Measurements from ENCODE around the gene DYSF.
"Not testable (repeated sequence)": the region's sequence is repeated elsewhere in the genome, so short reads cannot be mapped to it uniquely, and the experiment has no call there.

The DYSF gene

DNA sequence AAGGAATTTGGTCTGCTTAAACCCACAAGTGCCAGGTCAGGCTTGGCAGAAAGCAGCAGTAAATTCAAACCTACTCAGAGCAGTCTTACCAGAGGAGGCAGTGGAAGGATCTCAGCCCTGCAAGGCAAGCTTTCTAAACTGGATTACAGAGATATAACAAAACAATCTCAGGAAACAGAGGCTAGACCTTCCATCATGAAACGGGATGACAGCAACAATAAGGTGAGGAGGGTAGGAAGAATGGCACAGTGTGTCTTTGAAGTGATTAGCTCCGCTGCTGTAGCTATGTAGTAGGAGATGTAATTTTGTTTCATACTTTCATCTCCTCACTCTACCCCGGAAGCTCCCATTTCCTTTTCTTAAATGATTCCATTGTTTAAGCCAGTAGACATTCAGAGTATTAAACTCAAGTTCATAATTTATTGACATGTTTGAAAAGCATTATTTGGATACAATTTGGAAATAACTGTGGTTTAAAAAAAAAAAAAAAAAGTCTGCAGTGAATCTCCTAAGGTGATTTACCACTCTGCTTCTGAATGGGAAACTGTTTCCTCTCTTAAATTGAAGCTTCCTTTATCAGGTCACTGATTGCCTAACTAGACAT lies 29.4 kb upstream of the DYSF start:
- Histone ChIP-seq H3K4me1 (ENCODE audit: low read length) (no peaks in the 10 kb centered on the region), H3K27me3 (ENCODE audit: low read depth, low read length) (no peaks in the 10 kb centered on the region), H4K20me1 (ENCODE audit: insufficient read depth, low read length) (no peaks in the 10 kb centered on the region), H3K36me3 (replicated peaks; ENCODE audit: low read depth, low read length) (peaks cover 55% of the 10 kb centered on the region), H3K4me2 (ENCODE audit: low read length) (no peak overlapping the region), H3K9me3 (ENCODE audit: insufficient read depth, low read length) (no peaks in the 10 kb centered on the region), H2AFZ (ENCODE audit: low read depth, low read length) (no peak overlapping the region), H3K4me3 (ENCODE audit: low read length) (no peak overlapping the region), H3K79me2 (ENCODE audit: low read length) (no peaks in the 10 kb centered on the region), H3K27ac (ENCODE audit: low read length) (no peak overlapping the region), H3K9ac (ENCODE audit: low read length) (no peak overlapping the region)
- no peak for TF ChIP-seq EZH2phosphoT487 (IDR thresholded peaks at IDR 0.05; ENCODE audit: low read depth)
- no peak for TF ChIP-seq CTCF (IDR thresholded peaks at IDR 0.05; ENCODE audit: low read depth, low read length)

GRCh38 chr2:71426721-71427120 lies 26.6 kb upstream of the DYSF start:
- TF ChIP-seq EZH2phosphoT487 (IDR thresholded peaks at IDR 0.05; ENCODE audit: low read depth) = no peak
- TF ChIP-seq CTCF (IDR thresholded peaks at IDR 0.05; ENCODE audit: low read depth, low read length) = no peak
- Histone ChIP-seq H3K4me3 (ENCODE audit: low read length) (no peak overlapping the region), H3K9me3 (ENCODE audit: insufficient read depth, low read length) (no peaks in the 10 kb centered on the region), H4K20me1 (ENCODE audit: insufficient read depth, low read length) (no peaks in the 10 kb centered on the region), H2AFZ (ENCODE audit: low read depth, low read length) (no peak overlapping the region), H3K27me3 (ENCODE audit: low read depth, low read length) (no peaks in the 10 kb centered on the region), H3K4me1 (ENCODE audit: low read length) (no peaks in the 10 kb centered on the region), H3K79me2 (ENCODE audit: low read length) (no peaks in the 10 kb centered on the region), H3K9ac (ENCODE audit: low read length) (no peak overlapping the region), H3K27ac (ENCODE audit: low read length) (no peak overlapping the region), H3K4me2 (ENCODE audit: low read length) (no peak overlapping the region), H3K36me3 (replicated peaks; ENCODE audit: low read depth, low read length) (peaks cover 61% of the 10 kb centered on the region)

DNA sequence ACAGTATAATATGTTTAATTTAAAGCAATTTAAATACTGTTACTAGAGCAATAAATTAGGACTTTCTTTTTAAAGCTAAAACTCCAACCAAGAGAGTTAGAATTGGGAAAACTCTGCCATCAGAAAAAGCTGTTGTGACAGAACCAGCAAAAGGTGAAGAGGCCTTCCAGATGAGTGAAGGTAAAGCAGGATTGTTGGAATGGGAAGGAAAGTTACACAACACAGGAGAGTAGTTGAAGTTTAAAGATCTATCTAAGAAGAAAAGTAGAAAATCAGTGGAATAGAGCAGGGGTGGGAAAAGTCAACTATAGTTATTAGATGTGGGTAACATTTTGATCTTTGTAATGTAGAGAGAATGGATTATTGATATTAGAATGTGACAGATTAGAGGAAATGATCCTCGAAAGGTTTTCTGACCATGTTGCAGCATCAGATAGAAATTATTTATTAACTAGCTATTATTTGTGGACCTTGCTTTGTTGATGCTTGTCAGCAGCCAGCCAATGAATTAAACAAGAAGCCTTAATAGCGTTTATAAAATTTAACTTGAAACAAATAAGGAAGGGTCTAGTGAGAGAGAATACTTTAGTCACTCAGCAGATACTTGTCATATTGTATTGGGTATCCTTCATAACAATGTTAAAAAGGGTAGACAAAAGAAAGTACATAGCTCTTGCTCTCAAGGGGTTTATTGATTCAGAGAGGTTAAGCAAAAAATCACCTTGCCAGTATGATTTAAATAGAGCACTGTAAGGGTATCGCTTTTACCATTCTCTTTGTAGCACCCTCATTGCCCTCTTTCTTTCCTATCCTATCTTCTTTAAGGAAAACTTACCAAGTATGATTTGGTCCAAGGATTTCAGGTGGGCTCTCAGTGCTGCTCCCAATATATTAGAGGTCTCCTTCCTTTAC lies 24.6 kb upstream of the DYSF start:
- Histone ChIP-seq H2AFZ (ENCODE audit: low read depth, low read length) (no peak overlapping the region), H3K4me3 (ENCODE audit: low read length) (no peak overlapping the region), H3K36me3 (replicated peaks; ENCODE audit: low read depth, low read length) (peaks cover 57% of the 10 kb centered on the region), H3K4me2 (ENCODE audit: low read length) (no peak overlapping the region), H4K20me1 (ENCODE audit: insufficient read depth, low read length) (no peaks in the 10 kb centered on the region), H3K79me2 (ENCODE audit: low read length) (no peaks in the 10 kb centered on the region), H3K4me1 (ENCODE audit: low read length) (no peaks in the 10 kb centered on the region), H3K9me3 (ENCODE audit: insufficient read depth, low read length) (no peaks in the 10 kb centered on the region), H3K27ac (ENCODE audit: low read length) (no peak overlapping the region), H3K27me3 (ENCODE audit: low read depth, low read length) (no peaks in the 10 kb centered on the region), H3K9ac (ENCODE audit: low read length) (no peak overlapping the region)
- TF ChIP-seq CTCF (IDR thresholded peaks at IDR 0.05; ENCODE audit: low read depth, low read length) = no peak
- TF ChIP-seq EZH2phosphoT487 (IDR thresholded peaks at IDR 0.05; ENCODE audit: low read depth) = no peak

DNA sequence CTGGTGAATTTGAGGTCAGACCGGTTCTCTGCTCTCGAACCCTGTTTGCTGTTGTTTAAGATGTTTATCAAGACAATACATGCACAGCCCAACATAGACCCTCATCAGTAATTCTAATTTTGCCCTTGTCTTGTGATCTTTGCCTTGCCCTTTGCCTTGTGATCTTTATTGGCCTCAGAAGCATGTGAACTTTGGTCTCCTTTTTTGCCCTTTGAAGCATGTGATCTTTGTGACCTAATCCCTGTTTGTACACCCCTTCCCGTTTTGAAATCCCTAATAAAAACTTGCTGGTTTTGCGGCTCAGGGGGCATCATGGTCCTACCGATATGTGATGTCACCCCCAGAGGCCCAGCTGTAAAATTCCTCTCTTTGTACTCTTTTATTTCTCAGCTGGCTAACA lies 8.2 kb upstream of the DYSF start:
- not testable (repeated sequence) for H3K4me2 ChIP-seq (ENCODE audit: low read length); H3K36me3 ChIP-seq (replicated peaks; ENCODE audit: low read depth, low read length); H3K4me3 ChIP-seq (ENCODE audit: low read length); H3K79me2 ChIP-seq (ENCODE audit: low read length); H3K27me3 ChIP-seq (ENCODE audit: low read depth, low read length); H3K9ac ChIP-seq (ENCODE audit: low read length); H3K27ac ChIP-seq (ENCODE audit: low read length); H2AFZ ChIP-seq (ENCODE audit: low read depth, low read length); H3K4me1 ChIP-seq (ENCODE audit: low read length); H4K20me1 ChIP-seq (ENCODE audit: insufficient read depth, low read length); H3K9me3 ChIP-seq (ENCODE audit: insufficient read depth, low read length)
